HEK293T (cell line): ENCODE measurements around the gene PON1.

ENCODE experiments used
- CTCF ChIA-PET: fragments of 350-600 bp; formaldehyde crosslinking; extraction: SDS; loops from one replicate; lab custom pipeline; 2021; ENCODE audit warnings: antibody characterized with exemption, inconsistent platforms; lab: Yijun Ruan, JAX
- POLR2A ChIA-PET: fragments of 350-600 bp; formaldehyde crosslinking; extraction: SDS; loops from one replicate; lab custom pipeline; 2020; ENCODE audit warnings: antibody characterized with exemption, inconsistent platforms; lab: Yijun Ruan, JAX
- DNase-seq: peaks from one replicate; pipeline ENCODE4 v3.0.0; 2012; ENCODE audit warnings: mixed read lengths; ENCODE audit errors: extremely low spot score
- ARNT ChIP-seq: fragments of 450-650 bp; IDR thresholded peaks from 2 replicates; pipeline ENCODE4 v1.6.1; 2017; ENCODE audit warnings: mild to moderate bottlenecking
- BHLHE40 ChIP-seq: fragments of 450-650 bp; IDR thresholded peaks from 2 replicates; pipeline ENCODE4 v1.6.1; 2016; ENCODE audit warnings: mild to moderate bottlenecking, moderate library complexity, borderline replicate concordance
- CTBP1 ChIP-seq: fragments of 450-650 bp; IDR thresholded peaks from 2 replicates; pipeline ENCODE4 v1.6.1; 2016; ENCODE audit warnings: borderline replicate concordance
- ELF4 ChIP-seq: fragments of 450-650 bp; IDR thresholded peaks from 2 replicates; pipeline ENCODE4 v1.6.1; 2017; ENCODE audit warnings: antibody characterized with exemption
- FOXA1 ChIP-seq: fragments of 450-650 bp; IDR thresholded peaks from 2 replicates; pipeline ENCODE4 v1.6.1; 2016; ENCODE audit warnings: mild to moderate bottlenecking
- FOXK2 ChIP-seq: fragments of 450-650 bp; IDR thresholded peaks from 2 replicates; pipeline ENCODE4 v1.6.1; 2016; ENCODE audit warnings: mild to moderate bottlenecking
- FOXM1 ChIP-seq: fragments of 450-650 bp; IDR thresholded peaks from 2 replicates; pipeline ENCODE4 v1.6.1; 2017; ENCODE audit warnings: mild to moderate bottlenecking, borderline replicate concordance
- HDGF ChIP-seq: fragments of 450-650 bp; IDR thresholded peaks from 2 replicates; pipeline ENCODE4 v1.6.1; 2017; ENCODE audit warnings: antibody characterized with exemption, borderline replicate concordance
- L3MBTL2 ChIP-seq: fragments of 450-650 bp; conservative IDR thresholded peaks from 2 replicates; pipeline ENCODE4 v1.6.1; 2016; ENCODE audit warnings: mild to moderate bottlenecking
- LEF1 ChIP-seq: fragments of 450-650 bp; IDR thresholded peaks from 2 replicates; pipeline ENCODE4 v1.6.1; 2017; ENCODE audit warnings: mild to moderate bottlenecking, borderline replicate concordance
- NFRKB ChIP-seq: fragments of 450-650 bp; IDR thresholded peaks from 2 replicates; pipeline ENCODE4 v1.6.1; 2016; ENCODE audit warnings: mild to moderate bottlenecking, moderate library complexity
- PKNOX1 ChIP-seq: fragments of 450-650 bp; IDR thresholded peaks from 2 replicates; pipeline ENCODE4 v1.6.1; 2016
- SP1 ChIP-seq: fragments of 450-650 bp; IDR thresholded peaks from 2 replicates; pipeline ENCODE4 v1.6.1; 2017
- SUZ12 ChIP-seq: fragments of 450-650 bp; IDR thresholded peaks from 2 replicates; pipeline ENCODE4 v1.6.1; 2016; ENCODE audit warnings: mild to moderate bottlenecking
- TARDBP ChIP-seq: fragments of 450-650 bp; IDR thresholded peaks from 2 replicates; pipeline ENCODE4 v1.6.1; 2016
- ZNF384 ChIP-seq: fragments of 450-650 bp; IDR thresholded peaks from 2 replicates; pipeline ENCODE4 v1.6.1; 2016

PON1 gene

GRCh38 chr7:95316588-95316987, 7.7 kb downstream of the PON1 start:
- no peak for TF ChIP-seq FOXM1
- no peak for TF ChIP-seq PKNOX1
- TF ChIP-seq L3MBTL2, result no peak
- no peak for TF ChIP-seq SP1
- TF ChIP-seq HDGF, result no peak
- no peak for TF ChIP-seq FOXA1
- no peak for TF ChIP-seq NFRKB
- POLR2A ChIA-PET, result no interaction called here
- CTCF ChIA-PET, result no interaction called here
- DNase-seq, result no peak

- DNase-seq, result no peak
- CTCF ChIA-PET, result no interaction called here
- TF ChIP-seq PKNOX1 (no peak), ELF4 (no peak)
- POLR2A ChIA-PET, result no interaction called here
These were observed 11.8 kb downstream of the PON1 start for GRCh38 chr7:95312561-95312960.

GRCh38 chr7:95311389-95311788, 12.9 kb downstream of the PON1 start:
- CTCF ChIA-PET, result no interaction called here
- POLR2A ChIA-PET, result no interaction called here
- TF ChIP-seq BHLHE40 (no peak), ELF4 (no peak), SP1 (no peak), FOXK2 (no peak), FOXA1 (no peak), HDGF (no peak), ZNF384 (no peak), L3MBTL2 (no peak)
- no peak for DNase-seq

- ChIA-PET POLR2A (no interaction called here), CTCF (no interaction called here)
- TF ChIP-seq SUZ12 (no peak), ELF4 (no peak), HDGF (no peak), SP1 (no peak), FOXM1 (no peak)
- DNase-seq, result no peak
These were observed 14.4 kb downstream of the PON1 start for GRCh38 chr7:95309951-95310350.

GRCh38 chr7:95304990-95305389, 19.3 kb downstream of the PON1 start:
- TF ChIP-seq SP1 (no peak), TARDBP (no peak), FOXK2 (no peak), PKNOX1 (no peak), CTBP1 (no peak), ZNF384 (no peak), FOXM1 (no peak), HDGF (no peak), SUZ12 (no peak), L3MBTL2 (no peak), ARNT (no peak), NFRKB (no peak), LEF1 (no peak), BHLHE40 (no peak), ELF4 (no peak), FOXA1 (no peak)
- ChIA-PET POLR2A (no interaction called here), CTCF (no interaction called here)
- DNase-seq, result no peak

- no peak for TF ChIP-seq ARNT
- TF ChIP-seq FOXK2, result no peak
- TF ChIP-seq ELF4, result no peak
- TF ChIP-seq SUZ12, result no peak
- TF ChIP-seq FOXA1, result no peak
- TF ChIP-seq L3MBTL2, result no peak
- TF ChIP-seq LEF1, result no peak
- TF ChIP-seq HDGF, result no peak
- no peak for TF ChIP-seq CTBP1
- TF ChIP-seq BHLHE40, result no peak
- TF ChIP-seq NFRKB, result no peak
- no peak for TF ChIP-seq PKNOX1
- no peak for TF ChIP-seq SP1
- TF ChIP-seq ZNF384, result no peak
- no peak for TF ChIP-seq TARDBP
- no peak for TF ChIP-seq FOXM1
- ChIA-PET CTCF (no interaction called here), POLR2A (no interaction called here)
- DNase-seq, result no peak
These were observed 21.1 kb downstream of the PON1 start for GRCh38 chr7:95303013-95303905.
